Stimulated activated CD4-positive, alpha-beta T cell treated with anti-CD3 and anti-CD28 coated beads, Interleukin-2, amount 100 ng/mL, for 4 hours (primary cell): ENCODE results near the gene RPS3.
A peak's percentile ranks its signal among the peaks of the same experiment; 100 is the strongest.
"Not testable (repeated sequence)": the region's sequence is repeated elsewhere in the genome, so short reads cannot be mapped to it uniquely, and the experiment has no call there.

Experiments used
- DNase-seq: peaks from one replicate; pipeline ENCODE4 v3.0.0-alpha.2; 2020; ENCODE audit warnings: low read depth

The RPS3 gene

DNA sequence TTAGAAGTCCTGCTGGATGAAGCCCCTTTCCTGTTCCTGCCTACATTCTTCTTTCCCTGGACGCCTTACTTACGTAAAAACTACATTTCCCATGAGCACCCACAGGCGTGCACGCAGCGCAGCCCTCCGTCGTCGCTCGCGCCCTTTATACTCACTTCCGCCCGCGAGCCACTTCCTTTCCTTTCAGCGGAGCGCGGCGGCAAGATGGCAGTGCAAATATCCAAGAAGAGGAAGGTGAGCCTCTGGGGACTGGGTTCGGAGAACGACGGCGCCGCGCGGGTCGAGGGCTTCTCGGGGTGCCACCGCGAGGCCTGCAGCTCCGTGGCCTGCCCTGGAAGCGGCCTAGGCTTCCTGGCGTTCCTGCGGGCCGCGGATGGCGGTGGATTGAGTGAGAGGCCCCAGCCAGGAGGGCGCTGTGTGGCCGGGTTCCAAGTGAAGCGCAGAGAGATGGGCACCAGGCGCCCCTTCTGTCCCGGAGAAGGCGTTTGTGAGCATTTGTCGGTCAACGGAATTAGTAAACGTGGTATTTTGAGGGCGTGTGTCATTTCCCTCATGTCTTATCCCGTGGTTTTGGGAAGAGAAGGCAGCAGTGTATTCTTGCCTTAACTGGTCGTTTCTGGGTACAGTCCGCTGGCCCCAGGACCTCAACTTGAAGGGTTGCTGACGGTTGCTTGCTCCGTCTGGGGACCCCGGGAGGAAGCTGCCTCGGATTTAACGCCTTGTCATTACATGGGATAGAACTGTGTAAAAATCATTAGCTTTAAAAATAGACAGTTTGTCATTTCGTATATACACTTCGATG, at the start of gene RPS3:
RPS3 (plus strand) TSS at position 175 of the 802 bp plus-strand sequence; CDS start at position 205, 30 bp downstream.
- peak; percentile 80 for DNase-seq

GRCh38 chr11:75349521-75350116, 49.7 kb upstream of the RPS3 start:
- DNase-seq, result no peak

DNA sequence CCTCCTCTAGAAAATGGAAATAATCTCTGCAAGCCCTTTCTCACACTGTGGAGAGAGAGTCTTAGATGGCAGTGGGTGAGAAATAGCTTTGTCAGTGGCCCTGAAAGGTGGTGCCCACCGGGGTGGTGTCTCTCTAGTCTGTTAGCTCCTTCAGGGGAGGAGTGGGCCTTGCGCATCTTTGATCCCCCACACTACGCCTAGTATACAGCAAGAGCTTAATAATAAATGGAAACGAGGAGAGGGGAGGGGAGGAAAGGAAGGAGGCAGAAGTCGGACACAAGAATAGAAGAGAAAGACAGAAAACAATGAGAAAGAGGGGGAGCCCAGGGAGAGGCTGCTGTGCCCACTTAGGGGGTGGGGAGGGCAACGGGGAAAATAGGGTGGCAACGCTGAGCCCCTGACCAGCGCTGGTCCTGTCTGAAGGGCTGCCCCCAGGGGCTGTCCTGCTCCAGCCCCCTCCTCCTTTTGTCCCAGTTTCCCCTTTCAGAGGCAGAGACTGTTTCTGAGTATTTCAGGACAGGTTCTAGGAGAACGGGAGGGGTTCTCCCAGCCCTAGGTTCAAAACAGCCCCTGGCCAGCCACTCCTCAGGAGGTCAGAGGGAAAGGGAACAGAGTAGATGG, 49.1 kb upstream of the RPS3 start:
- no peak for DNase-seq

GRCh38 chr11:75350743-75351540, 48.4 kb upstream of the RPS3 start:
- no peak for DNase-seq

DNA sequence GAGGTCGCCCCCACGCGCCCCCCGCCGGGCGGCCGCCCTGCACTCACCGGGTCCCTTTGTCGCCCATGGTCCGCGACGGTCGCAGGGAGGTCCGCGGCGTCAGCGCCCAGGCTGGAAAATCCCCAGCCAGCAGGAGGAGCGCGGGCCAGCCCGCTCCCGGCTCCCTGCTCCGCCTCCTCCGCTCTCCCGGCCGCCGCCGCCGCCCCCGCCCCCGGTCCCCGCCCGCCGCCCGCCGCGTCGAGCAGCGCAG, 47.9 kb upstream of the RPS3 start, which contains the start of gene ARRB1:
ARRB1 (minus strand) TSS at position 121 of the 250 bp plus-strand sequence; CDS start at position 67, 54 bp downstream.
- no peak for DNase-seq

- peak; percentile 30 for DNase-seq
These were observed 47.3 kb upstream of the RPS3 start for GRCh38 chr11:75351791-75352587.

DNA sequence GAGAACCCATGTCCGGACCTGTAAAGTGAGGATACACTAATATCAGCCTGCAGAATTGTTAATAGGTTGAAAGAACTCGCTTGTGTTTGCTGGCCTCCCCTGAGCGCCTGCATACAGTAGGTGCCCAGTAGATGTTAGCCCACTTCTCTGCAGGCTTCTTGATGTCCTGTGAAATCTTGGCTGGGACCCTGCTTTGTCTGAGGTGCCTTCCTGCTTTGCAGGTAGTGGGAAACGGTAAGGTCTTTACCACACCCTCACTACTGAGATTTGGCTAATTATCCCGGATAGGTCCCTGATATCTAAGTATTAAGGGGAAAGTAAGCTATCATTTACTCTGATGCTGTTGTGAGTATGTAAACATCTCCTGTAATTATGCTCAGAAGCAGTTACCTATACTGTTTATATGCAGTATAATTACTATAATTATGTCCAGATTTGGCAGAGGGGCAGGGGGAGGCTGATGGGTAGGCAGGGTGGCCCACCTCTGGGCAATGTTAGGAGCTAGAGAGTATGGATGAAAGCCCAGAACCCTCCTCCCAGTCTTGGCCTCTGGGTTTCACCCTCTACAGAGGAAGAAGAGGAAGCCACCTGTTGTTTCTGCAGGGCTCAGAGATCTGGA, 46.6 kb upstream of the RPS3 start:
- DNase-seq, result no peak

GRCh38 chr11:75355051-75355450, 44.3 kb upstream of the RPS3 start:
- DNase-seq, result no peak

DNA sequence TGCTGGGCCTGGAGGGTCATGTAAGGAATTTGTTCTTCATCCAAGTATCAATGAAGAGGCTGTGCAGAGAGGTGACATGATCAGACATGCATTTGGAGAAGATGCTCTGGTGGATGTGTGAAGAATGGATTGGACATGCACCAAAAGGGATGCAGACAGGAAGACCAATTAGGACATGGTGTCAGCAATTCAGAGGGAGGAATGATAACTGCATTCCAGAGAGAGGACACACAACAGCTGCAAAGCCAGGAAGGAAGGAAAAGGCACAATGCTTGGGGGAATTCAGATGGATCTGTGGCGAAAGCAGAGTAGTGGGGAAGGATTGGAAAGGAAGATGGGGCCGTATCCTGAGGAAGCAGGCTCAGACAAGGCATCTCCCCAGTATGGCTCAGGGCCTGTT, 42.7 kb upstream of the RPS3 start:
- DNase-seq, result no peak

GRCh38 chr11:75362285-75362684, 37.0 kb upstream of the RPS3 start:
- not testable (repeated sequence) for DNase-seq

GRCh38 chr11:75365711-75366181, 33.6 kb upstream of the RPS3 start:
- DNase-seq, result no peak

- not testable (repeated sequence) for DNase-seq
These were observed 32.5 kb upstream of the RPS3 start for GRCh38 chr11:75366826-75367225.

- no peak for DNase-seq
These were observed 29.6 kb upstream of the RPS3 start for GRCh38 chr11:75369560-75370255.

GRCh38 chr11:75371949-75372876, 27.1 kb upstream of the RPS3 start:
- no peak for DNase-seq

GRCh38 chr11:75373201-75373600, 26.1 kb upstream of the RPS3 start:
- DNase-seq, result no peak

DNA sequence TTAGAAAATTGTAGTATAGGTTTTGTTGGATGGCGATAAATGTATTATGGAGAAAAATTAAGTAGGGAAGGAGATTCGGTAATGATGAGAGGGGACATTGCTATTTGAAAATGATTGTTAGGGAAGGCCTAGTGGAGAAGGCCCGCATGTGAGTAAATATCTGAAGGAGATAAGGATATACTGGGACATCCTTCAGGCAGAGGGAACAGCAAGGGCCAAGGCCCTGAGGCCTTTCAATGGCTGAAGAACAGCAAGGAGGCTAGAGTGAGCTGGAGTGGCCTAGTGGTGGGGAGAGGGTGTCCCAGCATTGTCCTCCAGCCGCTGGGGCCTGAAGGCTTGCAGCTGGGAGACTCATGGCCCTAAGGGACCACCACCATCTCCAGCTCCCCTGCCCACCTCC, 24.7 kb upstream of the RPS3 start:
- DNase-seq, result no peak

DNA sequence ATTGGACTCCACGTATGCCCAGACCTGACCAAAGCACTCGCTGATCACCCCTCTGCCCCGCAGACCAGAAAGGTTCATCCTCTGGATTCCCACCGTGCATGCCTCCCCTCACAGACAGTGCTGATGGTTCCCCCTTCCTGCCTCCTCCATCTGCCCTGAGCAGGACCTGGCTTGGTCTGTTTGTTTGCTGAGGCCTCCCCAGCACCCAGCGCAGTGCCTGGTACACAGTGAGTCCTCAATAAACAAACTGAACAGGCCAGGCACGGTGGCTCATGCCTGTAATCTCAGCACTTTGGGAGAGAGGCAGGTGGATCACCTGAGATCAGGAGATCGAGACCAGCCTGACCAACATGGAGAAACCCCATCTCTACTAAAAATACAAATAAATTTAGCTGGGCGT, 23.7 kb upstream of the RPS3 start:
- DNase-seq, result no peak

DNA sequence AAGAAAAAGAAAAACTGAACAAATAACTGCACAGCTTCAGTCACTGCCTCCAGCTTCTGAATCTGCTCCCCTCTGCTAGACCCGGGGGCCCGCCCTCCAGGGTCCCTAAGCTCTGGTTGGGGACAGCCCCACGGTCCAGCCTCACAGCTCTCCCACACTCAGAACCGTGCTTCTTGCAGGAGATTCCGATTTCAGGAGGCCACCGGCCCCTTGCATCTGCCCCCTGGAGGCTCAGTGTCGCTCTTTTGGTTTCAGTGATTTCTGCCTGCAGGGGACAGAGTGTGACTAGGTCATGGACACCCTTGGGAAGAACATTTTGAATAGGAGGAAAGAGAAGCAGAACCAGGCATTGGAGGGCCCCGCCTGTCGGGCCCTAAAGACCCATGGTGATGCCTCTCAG, 23.1 kb upstream of the RPS3 start:
- DNase-seq, result no peak

DNA sequence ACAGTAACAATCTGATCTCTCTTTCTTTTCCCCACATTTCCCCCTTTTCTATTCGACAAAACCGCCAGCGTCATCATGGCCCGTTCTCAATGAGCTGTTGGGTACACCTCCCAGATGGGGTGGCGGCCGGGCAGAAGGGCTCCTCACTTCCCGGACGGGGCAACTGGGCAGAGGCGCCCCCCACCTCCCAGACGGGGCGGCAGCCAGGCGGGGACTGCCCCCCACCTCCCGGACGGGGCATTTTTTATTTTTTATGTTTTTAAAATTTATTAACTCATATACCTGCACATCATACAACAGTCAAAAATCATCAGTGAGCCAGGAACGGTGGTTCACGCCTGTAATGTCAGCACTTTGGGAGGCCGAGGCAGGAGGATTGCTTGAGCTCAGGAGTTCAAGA, 20.5 kb upstream of the RPS3 start:
- not testable (repeated sequence) for DNase-seq
